ENCODE results near the gene SUN1. TPM values are rescaled to one million over a fixed set of nuclear protein-coding genes. Genes with fewer than 3 reads are reported as not detected.

The SUN1 gene
- total and polyA plus RNA-seq, 9 of the 15 experiments (the other 6 are each of a cell fraction or from before 2014, with no cell fraction given): 36.8 to 132 (median 62.3) TPM

GRCh38 chr7:816751-817671 is 15.3 kb upstream of the SUN1 start (continued):
- TF ChIP-seq RERE (CRISPR knock-in tag; IDR thresholded peaks at IDR 0.05; ENCODE audit: borderline replicate concordance) (no peak), CREBBP (IDR thresholded peaks at IDR 0.05; ENCODE audit: low read depth, low read length) (no peak), ZBTB5 (IDR thresholded peaks at IDR 0.05) (no peak), FIP1L1 (IDR thresholded peaks at IDR 0.05; ENCODE audit: low read depth, low read length, poor library complexity, severe bottlenecking) (peak; percentile 36), EGR1 (conservative IDR thresholded peaks at IDR 0.05) (peak; percentile 33; the same call in 1 of the 2 replicates), SIRT6 (IDR thresholded peaks at IDR 0.05; ENCODE audit: low read depth, low read length) (no peak), KDM5B (IDR thresholded peaks at IDR 0.05; ENCODE audit: insufficient replicate concordance, low read depth, low read length) (peak; percentile 36), SAP30 (IDR thresholded peaks at IDR 0.05; ENCODE audit: borderline replicate concordance, insufficient read depth, low read depth, low read length, poor library complexity, severe bottlenecking) (peak; percentile 50), RBBP5 (IDR thresholded peaks at IDR 0.05; ENCODE audit: borderline replicate concordance, insufficient read depth, low read length, poor library complexity, severe bottlenecking) (peak; percentile 78), ZFX (CRISPR knock-in tag; IDR thresholded peaks at IDR 0.05) (peak; percentile 57)
